SU-DHL-6 (cell line): ENCODE results near the gene OSBPL5.
"Not testable (repeated sequence)": the region's sequence is repeated elsewhere in the genome, so short reads cannot be mapped to it uniquely, and the experiment has no call there.

Source experiments
- H2AFZ ChIP-seq: fragments of 200-600 bp; sonication (generic); 2 replicates; pipeline ENCODE4 v1.6.1; 2014; ENCODE audit warnings: low read depth, mild to moderate bottlenecking, moderate library complexity, mixed read lengths, antibody characterized with exemption, low read length; ENCODE audit not compliant: severe bottlenecking
- H3F3A ChIP-seq: fragments of 200-600 bp; shearing (Covaris generic); 2 replicates; pipeline ENCODE4 v1.6.0; 2016; ENCODE audit warnings: antibody characterized with exemption, mild to moderate bottlenecking; ENCODE audit not compliant: insufficient read depth
- H3K27ac ChIP-seq: fragments of 200-600 bp; sonication (generic); 2 replicates; pipeline ENCODE4 v1.5.1; 2016; ENCODE audit warnings: low read depth, mild to moderate bottlenecking, low read length, moderate library complexity, mixed read lengths
- H3K27me3 ChIP-seq: fragments of 200-600 bp; sonication (generic), shearing (Covaris generic); 2 replicates; pipeline ENCODE4 v1.6.0; 2014; ENCODE audit warnings: mild to moderate bottlenecking, low read length
- H3K36me3 ChIP-seq: fragments of 200-600 bp; sonication (generic); 2 replicates; pipeline ENCODE4 v1.6.1; 2014; ENCODE audit warnings: mild to moderate bottlenecking, low read length, mixed read lengths
- H3K4me2 ChIP-seq: fragments of 300-600, 200-600 bp; shearing (Covaris generic), sonication (generic); 2 replicates; pipeline ENCODE4 v1.6.0; 2014; ENCODE audit warnings: low read length, low read depth, mild to moderate bottlenecking; ENCODE audit not compliant: poor library complexity, severe bottlenecking
- H3K4me3 ChIP-seq: fragments of 200-600 bp; sonication (generic); 2 replicates; pipeline ENCODE4 v1.5.1; 2014; ENCODE audit warnings: antibody characterized with exemption, low read length, mild to moderate bottlenecking, mixed read lengths; ENCODE audit not compliant: insufficient read depth, poor library complexity, severe bottlenecking
- H3K79me2 ChIP-seq: fragments of 200-600 bp; sonication (generic); 2 replicates; pipeline ENCODE4 v1.6.1; 2014; ENCODE audit warnings: mild to moderate bottlenecking, low read length, moderate library complexity; ENCODE audit not compliant: insufficient read depth
- H3K9ac ChIP-seq: fragments of 200-600 bp; sonication (generic); 2 replicates; pipeline ENCODE4 v1.7.0; 2014; ENCODE audit warnings: mild to moderate bottlenecking, low read length
- H3K9me2 ChIP-seq: fragments of 200-600 bp; sonication (generic); replicated peaks from 2 replicates; pipeline ENCODE4 v1.6.1; 2014; ENCODE audit warnings: low read length; ENCODE audit not compliant: insufficient read depth
- H3K9me3 ChIP-seq: fragments of 200-600 bp; sonication (generic); 2 replicates; pipeline ENCODE4 v1.6.1; 2014; ENCODE audit warnings: low read length, mixed read lengths; ENCODE audit not compliant: insufficient read depth
- H4K20me1 ChIP-seq: fragments of 200-600 bp; sonication (generic); 2 replicates; pipeline ENCODE4 v1.6.1; 2014; ENCODE audit warnings: low read depth, mild to moderate bottlenecking, antibody characterized with exemption, low read length, moderate library complexity, mixed read lengths
- EZH2phosphoT487 ChIP-seq: fragments of 200-600 bp; sonication (generic), shearing (Covaris generic); conservative IDR thresholded peaks from 2 replicates; pipeline ENCODE4 v1.6.1; 2018; ENCODE audit warnings: mild to moderate bottlenecking, antibody characterized with exemption, low read length, moderate library complexity, mixed read lengths
- TF ChIP-seq, protein P1 (sequence below): fragments of 200-600 bp; sonication (generic); IDR thresholded peaks from one replicate; pipeline ENCODE4 v1.5.1; 2017; ENCODE audit warnings: antibody characterized with exemption, mild to moderate bottlenecking, low read length, moderate library complexity; ENCODE audit not compliant: insufficient read depth, poor library complexity, severe bottlenecking

OSBPL5 gene

DNA sequence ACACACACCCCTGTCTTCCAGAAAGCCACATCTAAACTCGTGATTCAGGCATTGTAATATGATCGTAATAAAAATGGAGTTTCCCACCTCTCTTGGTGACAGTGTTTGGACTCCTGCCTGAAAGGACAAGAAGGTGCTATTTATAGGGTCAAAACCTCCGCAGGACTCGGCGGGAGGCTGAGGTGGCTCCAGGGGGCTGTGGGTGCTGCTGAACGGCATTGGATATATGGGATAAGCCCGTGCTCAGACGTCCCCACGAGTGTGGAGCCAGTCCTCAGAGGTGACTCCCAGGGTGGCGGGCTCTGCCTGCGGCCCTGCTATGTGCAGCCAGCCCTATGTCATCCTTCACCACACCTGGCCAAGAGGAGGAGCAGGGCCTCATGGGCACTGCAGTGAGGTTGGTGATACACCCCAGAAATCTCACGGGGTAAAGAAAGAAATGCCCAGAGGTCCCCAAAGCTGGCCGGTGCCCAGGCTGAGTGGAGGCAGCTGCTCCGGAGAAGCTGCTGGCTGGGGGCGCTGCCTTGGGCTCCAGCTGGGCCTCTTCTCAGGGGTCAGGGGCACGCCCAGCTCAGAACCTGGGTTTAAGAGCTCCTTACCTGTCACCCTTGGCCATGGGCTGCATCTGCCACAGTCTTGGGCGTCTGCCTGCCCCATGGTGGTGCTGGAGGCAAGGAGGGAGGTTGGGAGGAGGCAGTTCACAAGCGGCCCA lies 5.1 kb upstream of the OSBPL5 start:
- H3K9me3 ChIP-seq, result no peaks in the 10 kb centered on the region
- no peaks in the 10 kb centered on the region for H3K36me3 ChIP-seq
- no peak overlapping the region for H3K4me2 ChIP-seq
- TF ChIP-seq EZH2phosphoT487, result no peak
- TF ChIP-seq, protein P1, sequence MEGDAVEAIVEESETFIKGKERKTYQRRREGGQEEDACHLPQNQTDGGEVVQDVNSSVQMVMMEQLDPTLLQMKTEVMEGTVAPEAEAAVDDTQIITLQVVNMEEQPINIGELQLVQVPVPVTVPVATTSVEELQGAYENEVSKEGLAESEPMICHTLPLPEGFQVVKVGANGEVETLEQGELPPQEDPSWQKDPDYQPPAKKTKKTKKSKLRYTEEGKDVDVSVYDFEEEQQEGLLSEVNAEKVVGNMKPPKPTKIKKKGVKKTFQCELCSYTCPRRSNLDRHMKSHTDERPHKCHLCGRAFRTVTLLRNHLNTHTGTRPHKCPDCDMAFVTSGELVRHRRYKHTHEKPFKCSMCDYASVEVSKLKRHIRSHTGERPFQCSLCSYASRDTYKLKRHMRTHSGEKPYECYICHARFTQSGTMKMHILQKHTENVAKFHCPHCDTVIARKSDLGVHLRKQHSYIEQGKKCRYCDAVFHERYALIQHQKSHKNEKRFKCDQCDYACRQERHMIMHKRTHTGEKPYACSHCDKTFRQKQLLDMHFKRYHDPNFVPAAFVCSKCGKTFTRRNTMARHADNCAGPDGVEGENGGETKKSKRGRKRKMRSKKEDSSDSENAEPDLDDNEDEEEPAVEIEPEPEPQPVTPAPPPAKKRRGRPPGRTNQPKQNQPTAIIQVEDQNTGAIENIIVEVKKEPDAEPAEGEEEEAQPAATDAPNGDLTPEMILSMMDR, result no peak
- H3K27ac ChIP-seq, result no peak overlapping the region
- H3K9me2 ChIP-seq, result no peaks in the 10 kb centered on the region
- H2AFZ ChIP-seq, result no peak overlapping the region
- H4K20me1 ChIP-seq, result no peaks in the 10 kb centered on the region
- H3K4me3 ChIP-seq, result no peak overlapping the region
- H3F3A ChIP-seq, result no peaks in the 10 kb centered on the region
- no peaks in the 10 kb centered on the region for H3K27me3 ChIP-seq
- no peak overlapping the region for H3K9ac ChIP-seq
- no peaks in the 10 kb centered on the region for H3K79me2 ChIP-seq

DNA sequence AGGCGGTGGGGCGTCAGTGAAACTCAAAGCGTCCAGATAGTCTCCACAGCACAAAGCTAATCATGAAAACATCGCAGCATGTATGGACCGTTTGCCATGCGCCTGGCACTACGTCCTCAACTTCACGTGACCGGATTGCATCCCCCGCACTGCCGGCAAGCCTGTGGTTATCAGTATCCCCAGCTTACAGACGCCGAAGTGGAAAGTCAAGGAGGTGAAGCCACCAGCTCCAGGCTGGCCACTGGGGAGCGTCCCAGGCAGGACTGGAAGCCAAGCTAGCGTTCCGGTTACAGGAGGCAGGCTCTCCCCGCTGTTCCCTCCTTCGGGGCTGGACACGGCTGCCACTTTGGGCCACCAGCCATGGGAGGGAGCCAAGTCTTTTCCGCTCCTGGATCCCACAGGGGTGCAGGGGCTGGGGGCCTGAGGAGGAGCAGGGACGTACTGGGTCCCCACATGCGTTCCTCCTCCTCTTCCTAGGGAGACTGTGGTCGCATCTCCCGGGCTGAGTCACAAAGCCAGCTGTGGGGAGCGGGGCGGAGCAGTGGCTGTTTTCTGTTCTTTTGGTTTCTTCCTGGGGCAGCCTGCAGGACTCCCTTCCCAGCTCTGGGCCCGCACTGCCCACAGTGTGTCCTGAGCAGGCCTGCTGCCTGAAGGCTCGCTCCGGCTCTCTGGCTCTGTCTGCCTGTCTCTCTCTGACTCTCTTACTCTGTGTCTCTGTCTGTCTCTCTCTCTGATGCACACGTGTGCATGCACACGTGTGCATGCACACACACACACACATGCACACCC lies 4.3 kb upstream of the OSBPL5 start:
- H3K9me3 ChIP-seq, result no peaks in the 10 kb centered on the region
- no peak overlapping the region for H2AFZ ChIP-seq
- H4K20me1 ChIP-seq, result no peaks in the 10 kb centered on the region
- H3K36me3 ChIP-seq, result no peaks in the 10 kb centered on the region
- no peaks in the 10 kb centered on the region for H3K27me3 ChIP-seq
- no peak overlapping the region for H3K9ac ChIP-seq
- no peaks in the 10 kb centered on the region for H3F3A ChIP-seq
- TF ChIP-seq EZH2phosphoT487, result no peak
- TF ChIP-seq, protein P1, result no peak
- H3K79me2 ChIP-seq, result no peaks in the 10 kb centered on the region
- H3K4me3 ChIP-seq, result no peak overlapping the region
- no peaks in the 10 kb centered on the region for H3K9me2 ChIP-seq
- H3K4me2 ChIP-seq, result no peak overlapping the region
- no peak overlapping the region for H3K27ac ChIP-seq

DNA sequence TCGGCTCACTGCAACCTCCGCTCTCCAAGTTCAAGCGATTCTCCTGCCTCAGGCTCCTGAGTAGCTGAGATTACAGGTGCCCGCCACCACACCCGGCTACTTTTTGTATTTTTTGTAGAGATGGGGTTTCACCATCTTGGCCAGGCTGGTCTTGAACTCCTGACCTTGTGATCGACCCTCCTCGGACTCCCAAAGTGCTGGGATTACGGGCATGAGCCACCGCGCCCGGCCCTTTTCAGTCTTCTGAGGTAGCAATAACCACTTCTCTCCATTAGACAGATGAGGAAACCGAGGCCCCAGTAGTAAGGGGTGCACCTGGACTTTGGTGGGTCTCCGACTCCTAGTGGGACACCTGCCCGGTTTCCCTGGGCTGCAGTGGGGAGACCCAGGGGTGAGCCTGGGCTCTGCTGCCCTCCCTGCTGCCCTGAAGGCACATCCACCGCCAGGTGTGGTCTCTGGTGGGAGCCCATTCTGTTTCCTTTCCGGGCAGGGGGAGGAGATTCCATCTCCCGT lies 3.7 kb upstream of the OSBPL5 start:
- H3K36me3 ChIP-seq, H2AFZ ChIP-seq, H3K9ac ChIP-seq: not testable (repeated sequence)

More for the DNA sequence above, 3.7 kb upstream of the OSBPL5 start:
- H3K27ac ChIP-seq, H3K4me2 ChIP-seq, H3K27me3 ChIP-seq, H4K20me1 ChIP-seq, H3K9me2 ChIP-seq, H3K9me3 ChIP-seq, H3K79me2 ChIP-seq, H3K4me3 ChIP-seq, H3F3A ChIP-seq: not testable (repeated sequence)
